ENCODE measurements around the gene KRTAP10-1.

Gene KRTAP10-1

GRCh38 chr21:44515359-44516165 lies 24.4 kb downstream of the KRTAP10-1 start:
- no peak overlapping the region for H3K27ac ChIP-seq (ENCODE audit: low read depth, low read length)
- H3K27me3 ChIP-seq (ENCODE audit: control insufficient read depth in 1 of 2, insufficient read depth in 2 of 2, low read length in 2 of 2), result no peaks in the 10 kb centered on the region
- H3K4me3 ChIP-seq (ENCODE audit: low read depth in 1 of 2, low read length in 2 of 2), result no peak overlapping the region
- H3K4me1 ChIP-seq (ENCODE audit: control insufficient read depth in 1 of 2, insufficient read depth in 2 of 2, low read length in 2 of 2), result peaks cover 5 to 7% of the 10 kb centered on the region in 2 donors
- H3K9ac ChIP-seq (ENCODE audit: low read depth in 1 of 2, low read length in 2 of 2), result no peak overlapping the region
- H3K36me3 ChIP-seq (ENCODE audit: control insufficient read depth in 1 of 2, insufficient read depth in 2 of 2, low read length in 2 of 2), result no peaks in the 10 kb centered on the region
- H3K9me3 ChIP-seq (ENCODE audit: control insufficient read depth in 1 of 2, low read length in 2 of 2), result no peaks in the 10 kb centered on the region

GRCh38 chr21:44514746-44515358 lies 25.1 kb downstream of the KRTAP10-1 start:
- Histone ChIP-seq H3K36me3 (ENCODE audit: control insufficient read depth in 1 of 2, insufficient read depth in 2 of 2, low read length in 2 of 2) (no peaks in the 10 kb centered on the region), H3K9me3 (ENCODE audit: control insufficient read depth in 1 of 2, low read length in 2 of 2) (no peaks in the 10 kb centered on the region), H3K4me3 (ENCODE audit: low read depth in 1 of 2, low read length in 2 of 2) (no peak overlapping the region), H3K27me3 (ENCODE audit: control insufficient read depth in 1 of 2, insufficient read depth in 2 of 2, low read length in 2 of 2) (no peaks in the 10 kb centered on the region), H3K27ac (ENCODE audit: low read depth, low read length) (no peak overlapping the region), H3K4me1 (ENCODE audit: control insufficient read depth in 1 of 2, insufficient read depth in 2 of 2, low read length in 2 of 2) (peaks cover 12 to 13% of the 10 kb centered on the region in 2 donors), H3K9ac (ENCODE audit: low read depth in 1 of 2, low read length in 2 of 2) (no peak overlapping the region)

GRCh38 chr21:44514218-44514520 lies 25.8 kb downstream of the KRTAP10-1 start:
- no peak overlapping the region for H3K4me3 ChIP-seq (ENCODE audit: low read depth in 1 of 2, low read length in 2 of 2)
- H3K36me3 ChIP-seq (ENCODE audit: control insufficient read depth in 1 of 2, insufficient read depth in 2 of 2, low read length in 2 of 2), result no peaks in the 10 kb centered on the region
- H3K4me1 ChIP-seq (ENCODE audit: control insufficient read depth in 1 of 2, insufficient read depth in 2 of 2, low read length in 2 of 2), result peaks cover 12 to 16% of the 10 kb centered on the region in 2 donors
- H3K9ac ChIP-seq (ENCODE audit: low read depth in 1 of 2, low read length in 2 of 2), result no peak overlapping the region
- no peak overlapping the region for H3K27ac ChIP-seq (ENCODE audit: low read depth, low read length)
- H3K27me3 ChIP-seq (ENCODE audit: control insufficient read depth in 1 of 2, insufficient read depth in 2 of 2, low read length in 2 of 2), result no peaks in the 10 kb centered on the region
- H3K9me3 ChIP-seq (ENCODE audit: control insufficient read depth in 1 of 2, low read length in 2 of 2), result no peaks in the 10 kb centered on the region

- no peak overlapping the region for H3K4me3 ChIP-seq (ENCODE audit: low read depth in 1 of 2, low read length in 2 of 2)
- peaks cover 12 to 16% of the 10 kb centered on the region in 2 donors for H3K4me1 ChIP-seq (ENCODE audit: control insufficient read depth in 1 of 2, insufficient read depth in 2 of 2, low read length in 2 of 2)
- no peak overlapping the region for H3K9ac ChIP-seq (ENCODE audit: low read depth in 1 of 2, low read length in 2 of 2)
- peaks cover 0 to 2% of the 10 kb centered on the region in 2 donors for H3K27me3 ChIP-seq (ENCODE audit: control insufficient read depth in 1 of 2, insufficient read depth in 2 of 2, low read length in 2 of 2)
- no peaks in the 10 kb centered on the region for H3K36me3 ChIP-seq (ENCODE audit: control insufficient read depth in 1 of 2, insufficient read depth in 2 of 2, low read length in 2 of 2)
- no peak overlapping the region for H3K27ac ChIP-seq (ENCODE audit: low read depth, low read length)
- no peaks in the 10 kb centered on the region for H3K9me3 ChIP-seq (ENCODE audit: control insufficient read depth in 1 of 2, low read length in 2 of 2)
Measured at GRCh38 chr21:44513389-44514217, 26.4 kb downstream of the KRTAP10-1 start.

- Histone ChIP-seq H3K9ac (ENCODE audit: low read depth in 1 of 2, low read length in 2 of 2) (no peak overlapping the region), H3K9me3 (ENCODE audit: control insufficient read depth in 1 of 2, low read length in 2 of 2) (no peaks in the 10 kb centered on the region), H3K4me1 (ENCODE audit: control insufficient read depth in 1 of 2, insufficient read depth in 2 of 2, low read length in 2 of 2) (peaks cover 12 to 16% of the 10 kb centered on the region in 2 donors), H3K27ac (ENCODE audit: low read depth, low read length) (no peak overlapping the region), H3K27me3 (ENCODE audit: control insufficient read depth in 1 of 2, insufficient read depth in 2 of 2, low read length in 2 of 2) (peaks cover 0 to 4% of the 10 kb centered on the region in 2 donors), H3K36me3 (ENCODE audit: control insufficient read depth in 1 of 2, insufficient read depth in 2 of 2, low read length in 2 of 2) (no peaks in the 10 kb centered on the region), H3K4me3 (ENCODE audit: low read depth in 1 of 2, low read length in 2 of 2) (no peak overlapping the region)
Measured at GRCh38 chr21:44512496-44513388, 27.3 kb downstream of the KRTAP10-1 start.

GRCh38 chr21:44511938-44512275 lies 28.1 kb downstream of the KRTAP10-1 start:
- H3K9me3 ChIP-seq (ENCODE audit: control insufficient read depth in 1 of 2, low read length in 2 of 2), result no peaks in the 10 kb centered on the region
- no peaks in the 10 kb centered on the region for H3K36me3 ChIP-seq (ENCODE audit: control insufficient read depth in 1 of 2, insufficient read depth in 2 of 2, low read length in 2 of 2)
- peaks cover 0 to 4% of the 10 kb centered on the region in 2 donors for H3K27me3 ChIP-seq (ENCODE audit: control insufficient read depth in 1 of 2, insufficient read depth in 2 of 2, low read length in 2 of 2)
- H3K27ac ChIP-seq (ENCODE audit: low read depth, low read length), result no peak overlapping the region
- peaks cover 12 to 16% of the 10 kb centered on the region in 2 donors for H3K4me1 ChIP-seq (ENCODE audit: control insufficient read depth in 1 of 2, insufficient read depth in 2 of 2, low read length in 2 of 2)
- no peak overlapping the region for H3K4me3 ChIP-seq (ENCODE audit: low read depth in 1 of 2, low read length in 2 of 2)
- H3K9ac ChIP-seq (ENCODE audit: low read depth in 1 of 2, low read length in 2 of 2), result no peak overlapping the region

- peaks cover 0 to 4% of the 10 kb centered on the region in 2 donors for H3K27me3 ChIP-seq (ENCODE audit: control insufficient read depth in 1 of 2, insufficient read depth in 2 of 2, low read length in 2 of 2)
- H3K27ac ChIP-seq (ENCODE audit: low read depth, low read length), result no peak overlapping the region
- no peak overlapping the region for H3K4me3 ChIP-seq (ENCODE audit: low read depth in 1 of 2, low read length in 2 of 2)
- no peaks in the 10 kb centered on the region for H3K9me3 ChIP-seq (ENCODE audit: control insufficient read depth in 1 of 2, low read length in 2 of 2)
- H3K9ac ChIP-seq (ENCODE audit: low read depth in 1 of 2, low read length in 2 of 2), result no peak overlapping the region
- no peaks in the 10 kb centered on the region for H3K36me3 ChIP-seq (ENCODE audit: control insufficient read depth in 1 of 2, insufficient read depth in 2 of 2, low read length in 2 of 2)
- H3K4me1 ChIP-seq (ENCODE audit: control insufficient read depth in 1 of 2, insufficient read depth in 2 of 2, low read length in 2 of 2), result peaks cover 12 to 16% of the 10 kb centered on the region in 2 donors
Measured at GRCh38 chr21:44511219-44511937, 28.6 kb downstream of the KRTAP10-1 start.

- H3K27me3 ChIP-seq (ENCODE audit: control insufficient read depth in 1 of 2, insufficient read depth in 2 of 2, low read length in 2 of 2), result peaks cover 0 to 4% of the 10 kb centered on the region in 2 donors
- H3K9me3 ChIP-seq (ENCODE audit: control insufficient read depth in 1 of 2, low read length in 2 of 2), result no peaks in the 10 kb centered on the region
- H3K4me1 ChIP-seq (ENCODE audit: control insufficient read depth in 1 of 2, insufficient read depth in 2 of 2, low read length in 2 of 2), result peaks cover 12 to 16% of the 10 kb centered on the region in 2 donors
- H3K4me3 ChIP-seq (ENCODE audit: low read depth in 1 of 2, low read length in 2 of 2), result peak overlapping the region in 1 of 2 donors; percentile 57
- H3K9ac ChIP-seq (ENCODE audit: low read depth in 1 of 2, low read length in 2 of 2), result no peak overlapping the region
- H3K27ac ChIP-seq (ENCODE audit: low read depth, low read length), result no peak overlapping the region
- H3K36me3 ChIP-seq (ENCODE audit: control insufficient read depth in 1 of 2, insufficient read depth in 2 of 2, low read length in 2 of 2), result no peaks in the 10 kb centered on the region
Measured at GRCh38 chr21:44510508-44511218, 29.3 kb downstream of the KRTAP10-1 start.

- Histone ChIP-seq H3K4me1 (ENCODE audit: control insufficient read depth in 1 of 2, insufficient read depth in 2 of 2, low read length in 2 of 2) (peaks cover 12 to 16% of the 10 kb centered on the region in 2 donors), H3K4me3 (ENCODE audit: low read depth in 1 of 2, low read length in 2 of 2) (peak overlapping the region in 1 of 2 donors; percentile 57), H3K36me3 (ENCODE audit: control insufficient read depth in 1 of 2, insufficient read depth in 2 of 2, low read length in 2 of 2) (no peaks in the 10 kb centered on the region), H3K9ac (ENCODE audit: low read depth in 1 of 2, low read length in 2 of 2) (no peak overlapping the region), H3K9me3 (ENCODE audit: control insufficient read depth in 1 of 2, low read length in 2 of 2) (no peaks in the 10 kb centered on the region), H3K27me3 (ENCODE audit: control insufficient read depth in 1 of 2, insufficient read depth in 2 of 2, low read length in 2 of 2) (peaks cover 0 to 4% of the 10 kb centered on the region in 2 donors), H3K27ac (ENCODE audit: low read depth, low read length) (no peak overlapping the region)
Measured at GRCh38 chr21:44510109-44510507, 29.9 kb downstream of the KRTAP10-1 start.

Measured in duodenal mucosa (tissue), 2 donors.